ENCODE data around the gene MYRIP.

Gene MYRIP

DNA sequence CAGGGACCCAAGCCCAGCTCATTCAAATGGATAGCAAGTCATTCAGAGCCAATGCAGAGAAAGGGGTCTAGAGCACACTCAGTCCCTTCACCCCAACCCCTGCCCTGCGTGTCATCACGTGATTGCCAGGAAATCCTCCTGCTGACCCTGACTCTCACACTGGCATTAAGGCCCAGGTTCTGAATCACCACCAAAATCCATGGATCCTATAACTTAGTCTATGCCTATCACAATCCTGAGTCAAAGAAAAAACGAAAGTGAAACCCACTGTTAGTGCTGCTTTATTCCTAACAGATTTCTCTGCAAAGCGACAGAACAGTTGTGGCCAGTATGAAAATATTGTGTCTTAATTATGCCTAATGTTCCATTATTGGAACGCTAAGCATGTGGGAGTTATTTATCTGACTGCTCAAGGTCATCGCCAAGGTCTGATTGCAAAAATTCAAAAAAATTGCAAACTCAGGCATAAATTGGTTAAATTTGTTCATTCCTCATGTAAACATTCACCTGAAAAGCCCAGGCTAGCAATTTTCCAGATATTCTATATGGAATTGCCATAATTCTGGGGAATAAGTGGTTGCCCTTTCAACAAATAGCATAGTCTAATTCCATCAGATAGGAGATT is 391.4 kb downstream of the MYRIP start:
- DNase-seq: no peak

DNA sequence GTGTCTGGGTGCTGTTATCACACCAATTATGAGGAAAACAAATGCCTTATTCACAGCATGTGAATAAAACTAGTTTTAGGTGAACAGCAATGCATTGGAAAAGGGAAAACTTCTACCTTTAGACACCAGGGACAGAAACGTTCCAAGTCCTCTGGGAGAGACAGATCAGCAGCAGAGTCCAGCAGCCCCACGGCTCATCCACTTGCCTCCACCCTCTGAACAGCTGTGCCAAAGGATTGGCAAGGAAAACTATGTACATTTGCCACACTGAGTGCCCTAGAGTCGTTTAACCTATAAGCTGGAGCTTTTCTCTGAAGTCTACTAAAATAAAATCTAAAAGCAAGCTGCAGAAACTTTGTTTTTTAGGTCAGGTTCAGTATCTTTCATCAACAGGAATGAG is 392.4 kb downstream of the MYRIP start:
- DNase-seq: no peak

DNA sequence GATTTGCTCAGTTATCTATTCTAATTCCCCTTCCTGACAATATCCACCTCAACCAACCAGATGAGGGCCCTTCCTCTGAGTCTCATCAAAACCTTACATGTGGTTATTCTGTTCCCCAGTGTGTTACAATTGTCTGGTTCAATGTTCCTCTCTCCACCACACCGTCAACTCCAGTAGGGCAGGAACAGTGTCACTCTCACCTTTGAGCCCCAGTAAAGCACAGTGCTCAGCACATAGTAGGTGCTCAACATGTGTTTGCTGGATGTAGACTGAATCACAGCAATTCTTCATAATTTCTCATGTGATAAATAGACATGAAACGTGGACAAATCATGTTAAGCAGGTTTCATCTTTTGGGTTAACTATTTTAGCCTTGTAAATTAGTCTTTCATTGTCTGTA is 397.1 kb downstream of the MYRIP start:
- DNase-seq: no peak

DNA sequence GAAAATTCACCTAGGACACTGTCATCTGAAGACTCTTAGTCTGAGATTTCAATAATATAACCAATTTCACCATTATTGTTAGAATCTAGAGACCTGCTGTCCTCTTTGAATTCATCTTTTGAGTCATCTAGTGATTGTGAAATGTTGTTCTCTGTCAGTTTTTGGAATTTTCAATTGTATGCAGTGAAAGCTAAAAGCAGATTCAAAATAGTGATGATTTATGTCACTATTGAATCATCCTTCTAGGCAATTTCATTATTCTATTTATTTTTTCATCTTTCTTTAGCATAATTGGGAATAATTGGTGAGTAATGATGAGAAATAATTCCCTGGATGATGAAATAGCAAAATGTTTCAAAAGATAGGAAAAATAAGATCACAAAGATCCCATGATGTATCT is 398.4 kb downstream of the MYRIP start:
- no peak for DNase-seq

DNA sequence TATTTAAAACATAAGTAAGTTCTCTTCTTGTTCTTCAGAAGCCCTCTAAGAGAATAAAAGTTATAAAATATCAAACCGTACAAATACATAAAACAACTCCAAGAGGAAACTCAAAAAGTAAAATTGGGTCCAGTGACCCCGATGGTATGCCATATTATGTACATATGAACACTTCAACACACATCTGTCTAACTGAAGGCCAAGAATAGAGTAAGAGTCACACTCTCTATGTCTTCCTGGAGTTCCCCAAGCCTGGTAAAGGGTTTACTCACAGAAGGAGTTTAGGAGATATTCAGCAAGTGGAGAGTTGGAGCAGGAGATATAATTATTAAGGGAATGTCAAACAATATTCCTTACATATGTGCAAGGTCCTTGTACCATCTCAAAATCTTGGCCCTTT is 398.8 kb downstream of the MYRIP start:
- DNase-seq: no peak

DNA sequence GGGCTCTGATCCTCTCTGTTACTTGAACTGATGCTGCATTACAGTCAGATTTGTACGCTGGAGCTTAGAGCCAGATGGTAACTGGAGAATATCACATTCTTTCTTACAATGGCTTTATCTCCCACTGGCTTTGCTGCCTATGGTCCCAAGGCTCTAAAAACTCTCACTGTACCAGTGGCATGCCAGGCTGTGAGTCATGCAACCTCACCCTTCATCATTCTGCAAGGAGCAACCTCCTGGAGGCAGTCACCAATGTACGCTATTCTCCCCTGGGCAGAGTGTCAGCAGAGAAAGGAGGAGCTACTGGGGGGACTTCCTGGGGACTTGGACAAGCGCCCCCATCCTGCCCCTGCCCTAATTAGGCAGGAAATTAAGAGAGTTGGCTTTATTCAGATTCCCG is 402.2 kb downstream of the MYRIP start:
- DNase-seq: no peak

DNA sequence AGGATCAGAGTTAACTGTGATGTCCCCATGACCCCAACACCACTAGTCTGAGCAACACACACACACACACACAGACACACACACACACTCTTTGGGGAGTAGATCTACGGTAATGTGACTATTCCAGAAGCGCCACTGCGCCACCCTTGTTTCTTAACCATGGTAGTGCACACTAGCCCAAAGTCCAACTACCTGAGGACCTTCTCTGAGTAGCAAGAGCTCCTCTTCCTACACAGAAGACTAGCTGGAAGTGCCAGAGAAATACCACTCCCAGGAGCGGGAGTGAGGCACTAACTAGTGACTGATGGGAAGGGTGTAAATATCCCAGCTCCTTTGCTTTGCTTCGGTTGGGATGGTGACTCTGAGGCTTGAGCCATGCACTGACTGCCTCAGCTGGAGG is 404.1 kb downstream of the MYRIP start:
- no peak for DNase-seq

DNA sequence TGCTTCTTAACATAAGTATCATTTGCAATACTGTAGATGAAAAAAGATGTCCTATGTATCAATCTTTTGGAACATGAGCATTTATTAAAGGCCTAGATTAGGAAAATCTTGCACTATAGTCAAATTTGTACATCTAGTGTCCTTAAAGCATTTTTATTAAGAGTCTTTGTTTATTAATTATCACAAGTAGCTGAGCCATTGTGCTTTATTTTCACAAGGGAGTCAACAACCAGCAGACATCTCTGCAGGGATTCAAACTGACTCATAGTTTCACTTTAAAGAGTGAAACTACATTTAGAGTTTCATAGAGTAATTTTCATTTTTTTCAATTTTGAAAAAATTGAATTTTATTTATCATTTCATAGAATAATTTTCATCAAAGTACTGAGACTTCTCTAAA is 405.6 kb downstream of the MYRIP start:
- DNase-seq: no peak

DNA sequence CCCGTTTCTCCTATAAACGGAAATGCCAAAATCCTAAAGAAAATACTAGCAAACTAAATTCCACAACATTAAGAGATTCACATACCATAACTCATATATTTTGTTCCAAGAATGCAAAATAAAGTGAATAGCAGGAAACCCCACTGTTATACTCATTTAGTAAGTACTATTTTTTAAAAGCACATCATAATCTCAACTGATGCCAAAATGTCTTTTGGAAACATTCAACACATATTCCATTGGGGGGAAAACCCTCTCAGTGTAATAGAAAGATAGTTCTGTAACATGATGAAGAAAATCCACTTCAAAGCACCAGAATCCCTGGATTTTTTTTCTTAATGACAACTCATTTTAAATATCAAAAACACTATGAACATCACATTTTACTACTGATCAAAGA is 407.1 kb downstream of the MYRIP start:
- DNase-seq: no peak

DNA sequence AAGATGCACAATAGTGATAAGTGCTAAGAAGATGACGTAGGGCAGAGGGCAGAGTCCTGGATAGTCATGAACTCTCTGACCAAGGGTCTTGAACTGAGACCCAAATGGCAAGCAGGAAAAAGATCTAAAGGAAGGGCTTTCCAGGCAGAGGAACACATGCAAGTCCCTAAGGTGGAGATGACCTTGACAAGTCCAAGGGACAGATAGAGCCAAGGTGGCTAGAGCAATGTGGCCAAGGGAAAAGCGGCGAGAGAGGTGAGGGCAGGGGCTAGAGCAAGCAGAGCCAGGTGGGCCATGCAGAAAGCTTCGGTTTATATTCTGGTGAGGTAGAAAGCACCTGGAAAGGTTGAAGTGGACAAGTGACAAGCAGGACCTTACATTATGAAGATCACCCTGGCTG is 414.4 kb downstream of the MYRIP start:
- no peak for DNase-seq

DNA sequence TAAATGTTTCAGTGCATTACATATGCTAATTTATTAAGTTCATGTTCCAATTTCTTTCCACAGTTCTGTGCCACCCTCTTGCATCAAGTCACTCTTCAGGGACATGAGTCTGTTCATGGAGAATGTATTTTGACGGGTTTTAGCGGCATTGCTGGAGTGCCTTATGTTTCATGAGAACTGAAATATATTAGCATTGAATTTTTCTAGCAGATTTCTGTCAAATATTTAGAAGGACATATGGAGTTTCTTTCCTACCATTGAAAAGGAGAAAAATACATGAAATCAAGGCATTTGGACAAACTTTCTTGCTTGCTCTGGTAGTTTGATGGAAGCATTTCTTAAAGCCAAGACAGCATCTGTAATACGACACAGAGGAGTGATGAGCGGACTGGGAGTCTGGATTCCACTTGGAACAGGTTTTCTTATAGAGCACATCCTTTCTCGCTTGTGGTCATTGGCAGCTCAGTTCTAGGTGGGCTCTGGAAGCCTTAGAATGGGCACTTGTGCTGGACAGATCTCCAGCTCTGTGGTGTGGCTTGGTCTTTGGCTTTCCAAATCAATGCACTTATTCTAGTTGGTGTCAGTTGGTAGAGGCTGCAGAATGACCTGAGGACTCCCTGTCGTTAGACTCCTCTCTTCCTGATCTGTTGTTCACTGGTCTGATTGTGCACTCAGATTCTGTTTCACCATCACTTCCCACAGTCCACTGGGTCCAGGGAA is 415.5 kb downstream of the MYRIP start:
- DNase-seq: no peak

DNA sequence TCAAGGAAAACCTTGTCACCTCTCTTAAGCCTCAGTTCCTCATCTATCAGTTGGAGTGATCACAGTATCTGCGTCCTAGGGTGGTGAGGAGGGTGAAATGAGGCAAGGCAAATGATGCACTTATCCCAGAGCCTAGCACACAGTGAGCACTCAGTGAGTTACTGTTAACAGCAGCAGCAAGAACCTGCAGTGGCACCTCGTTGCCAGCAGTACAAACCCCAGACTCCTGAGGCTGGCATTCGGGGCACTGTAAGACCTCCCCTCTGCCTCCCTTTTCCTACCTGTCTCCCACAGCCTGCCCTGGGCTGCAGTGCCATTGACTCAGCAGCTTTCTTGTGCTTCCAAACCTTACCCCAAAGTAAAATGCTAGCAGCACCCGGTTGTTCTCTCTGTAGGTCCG is 417.2 kb downstream of the MYRIP start:
- no peak for DNase-seq

DNA sequence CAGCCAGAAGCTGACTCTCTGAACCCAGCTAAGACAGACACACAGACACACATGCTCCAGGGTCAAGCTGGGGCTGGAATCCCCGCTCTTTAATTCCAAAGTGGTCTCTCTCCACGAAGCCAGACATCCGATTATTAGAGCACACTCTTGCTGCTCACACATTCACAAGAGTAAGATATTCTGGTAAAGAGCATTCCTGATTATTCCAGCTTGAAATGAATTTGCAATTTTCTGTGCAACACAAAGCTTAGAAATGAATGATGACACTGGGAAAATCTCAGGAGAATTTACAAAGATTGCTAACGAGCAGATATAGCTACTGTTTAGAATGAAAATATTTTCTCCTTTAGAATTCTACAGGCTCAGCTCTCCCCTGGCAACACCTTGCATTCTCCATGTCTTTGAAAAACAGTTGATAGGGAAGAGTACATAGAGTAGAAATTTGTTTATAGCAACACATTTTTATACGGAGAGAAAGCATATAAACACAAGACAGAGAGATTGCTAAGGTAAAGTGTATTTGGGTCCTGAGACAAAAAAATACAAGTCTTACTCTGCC is 419.5 kb downstream of the MYRIP start:
- no peak for DNase-seq

DNA sequence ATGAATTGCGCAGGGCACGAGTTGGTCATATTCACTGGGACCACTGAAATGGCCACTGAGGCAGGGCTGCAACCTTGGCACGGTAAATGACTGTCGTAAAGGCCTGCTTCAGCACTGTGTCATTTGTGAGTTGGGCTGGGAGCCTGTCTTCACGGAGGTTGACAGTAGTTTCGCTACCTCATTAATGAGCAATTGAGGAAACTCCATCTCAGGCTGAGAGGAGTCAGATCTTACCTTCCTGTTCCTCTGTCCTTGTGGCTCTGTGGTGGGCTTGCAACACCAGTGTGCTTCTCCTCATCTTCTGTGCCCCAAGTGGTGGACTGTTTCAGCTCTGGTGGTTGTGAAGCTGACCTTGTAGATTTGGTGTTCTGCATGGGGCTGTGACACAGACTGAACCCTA is 420.0 kb downstream of the MYRIP start:
- no peak for DNase-seq

DNA sequence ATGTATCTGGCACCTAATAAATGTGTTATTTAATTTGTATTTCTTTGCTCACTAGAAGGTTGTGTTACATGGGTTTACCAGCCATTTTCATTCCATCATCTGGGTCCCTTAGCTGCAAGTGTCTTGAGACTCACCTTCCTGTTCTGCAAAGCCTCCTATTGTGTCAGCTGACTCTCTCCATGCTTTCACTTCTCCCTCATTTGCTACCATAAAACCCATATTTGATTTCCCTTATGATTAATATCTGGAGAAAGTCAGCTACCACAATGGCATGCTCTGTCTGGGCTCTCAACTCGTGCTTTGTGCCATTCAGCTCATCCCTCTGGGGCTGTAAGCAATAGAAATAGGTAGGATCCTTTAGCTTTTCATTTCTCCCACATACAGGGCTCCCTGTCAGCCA is 420.6 kb downstream of the MYRIP start:
- DNase-seq: no peak

DNA sequence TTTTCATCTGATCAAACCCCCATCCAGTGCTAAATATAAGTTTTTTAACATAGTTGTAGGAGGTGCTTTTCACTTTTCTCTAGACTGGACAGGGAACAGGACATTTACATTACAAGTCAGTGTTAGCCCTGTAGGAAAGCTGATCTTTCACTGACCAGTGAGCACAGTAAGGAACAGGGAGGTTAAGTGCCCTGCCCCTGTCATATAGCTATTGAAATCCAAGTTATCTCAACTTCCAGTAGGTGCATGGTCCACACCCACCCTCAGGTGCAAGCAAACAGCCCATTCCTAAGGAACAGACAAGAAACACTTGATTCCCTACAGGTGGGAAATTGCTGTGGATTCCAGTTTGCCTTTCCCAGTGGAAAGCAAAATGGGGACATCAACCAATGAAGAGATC is 421.0 kb downstream of the MYRIP start:
- DNase-seq: no peak

DNA sequence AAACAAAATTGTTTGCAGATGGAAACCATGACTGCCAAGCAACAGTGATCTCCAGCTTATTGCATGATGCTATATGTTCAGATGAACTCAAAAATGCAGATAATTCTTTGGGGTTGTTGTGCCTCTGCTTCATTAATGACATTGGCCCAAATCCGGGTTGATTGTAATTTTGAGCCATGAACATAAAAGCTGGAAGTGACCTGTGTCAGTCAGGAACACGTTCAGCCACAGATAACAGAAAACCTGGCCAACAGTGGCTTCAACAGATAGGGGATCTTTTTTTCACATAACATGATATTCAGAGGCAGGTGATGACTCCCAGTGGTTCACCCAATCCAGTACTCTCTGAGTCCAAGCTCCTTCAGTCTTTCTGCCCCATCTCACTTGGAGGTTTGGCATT is 423.2 kb downstream of the MYRIP start:
- DNase-seq: no peak

DNA sequence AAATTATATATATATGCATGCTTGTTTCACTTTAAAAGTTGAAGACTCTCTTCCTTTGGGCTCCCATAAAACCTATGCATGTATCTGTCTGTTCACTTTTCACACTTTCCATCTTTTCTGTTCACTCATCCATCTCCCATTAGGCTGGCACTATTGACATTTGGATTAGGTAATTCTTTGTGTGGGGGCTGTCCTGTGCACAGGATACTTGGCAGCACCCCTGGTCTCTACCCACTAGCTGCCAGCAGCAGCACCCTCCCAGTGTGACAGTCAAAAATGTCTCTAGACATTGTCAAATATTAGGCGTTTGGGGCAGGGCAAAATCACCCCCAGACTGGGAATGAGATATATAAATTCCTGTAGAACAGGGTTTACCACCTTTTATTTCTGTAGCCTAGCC is 427.8 kb downstream of the MYRIP start:
- DNase-seq: no peak

DNA sequence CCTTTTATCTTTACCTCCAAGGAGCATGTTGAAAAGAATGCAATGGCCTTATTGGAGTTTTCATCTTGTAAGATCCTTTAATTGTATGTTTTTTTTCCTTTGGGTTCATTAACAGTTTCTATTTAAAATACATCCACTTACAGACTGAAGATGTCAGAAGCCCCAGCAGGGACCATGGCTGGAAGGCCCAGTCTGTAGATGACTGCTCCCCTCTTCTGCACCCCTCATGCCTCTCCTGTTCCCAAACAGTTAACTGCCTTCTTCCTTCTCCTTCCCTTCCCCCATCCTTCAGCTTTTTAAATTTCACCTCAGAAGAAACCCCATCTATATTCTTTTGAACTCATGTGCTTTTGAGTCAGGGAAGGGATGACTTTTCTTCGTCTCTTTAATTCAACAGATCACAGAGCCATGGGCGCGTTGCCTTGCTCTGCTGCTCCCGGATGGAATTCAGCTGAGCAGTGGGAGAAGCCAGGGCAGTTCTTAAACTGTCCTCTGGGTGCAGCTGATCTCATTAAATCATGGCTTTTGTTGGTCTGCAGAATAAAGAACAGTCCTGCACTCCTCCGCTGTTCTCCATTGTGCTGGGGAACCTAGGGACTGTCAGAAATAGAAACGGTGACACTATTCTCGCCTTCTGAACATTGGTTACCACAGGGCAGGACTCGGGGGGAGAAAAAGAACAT is 428.6 kb downstream of the MYRIP start:
- no peak for DNase-seq

DNA sequence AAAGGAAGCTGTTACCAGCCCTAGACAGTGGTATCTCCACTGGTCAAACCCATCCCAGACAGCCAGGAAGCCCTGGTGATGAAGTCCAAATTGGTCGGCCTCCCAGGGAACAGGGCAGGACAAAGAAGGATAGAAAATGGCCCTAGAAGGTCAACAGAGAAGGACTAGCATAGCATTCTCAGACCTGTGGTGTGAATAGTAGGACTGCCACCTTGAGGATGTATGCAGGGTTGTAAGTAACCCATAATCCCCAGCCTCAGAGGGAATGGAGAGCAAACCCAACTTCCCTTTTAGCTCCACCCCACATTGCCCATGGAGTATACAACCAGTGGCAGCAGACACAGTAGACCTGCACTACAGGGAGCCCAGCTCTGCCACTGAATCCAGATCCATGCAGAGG is 431.5 kb downstream of the MYRIP start:
- DNase-seq: no peak

DNA sequence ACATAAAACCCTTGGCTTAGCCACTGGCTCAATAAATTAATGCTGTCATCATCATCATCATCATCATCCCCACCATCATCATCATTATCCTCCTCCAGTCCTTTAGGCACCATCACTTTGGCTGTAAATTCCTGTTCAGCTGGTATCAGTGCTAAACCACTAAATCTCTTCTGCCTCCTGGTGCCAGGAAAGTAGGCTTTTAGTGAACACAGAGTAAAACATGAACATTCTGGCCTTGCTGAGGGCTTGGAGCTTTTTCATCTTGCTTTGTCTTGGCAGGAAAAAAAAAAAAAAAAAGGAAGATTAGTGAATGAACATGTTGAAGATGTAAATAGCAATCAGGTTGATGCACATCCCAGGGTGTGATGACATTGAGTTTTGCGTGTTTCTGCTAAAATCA is 432.8 kb downstream of the MYRIP start:
- no peak for DNase-seq

DNA sequence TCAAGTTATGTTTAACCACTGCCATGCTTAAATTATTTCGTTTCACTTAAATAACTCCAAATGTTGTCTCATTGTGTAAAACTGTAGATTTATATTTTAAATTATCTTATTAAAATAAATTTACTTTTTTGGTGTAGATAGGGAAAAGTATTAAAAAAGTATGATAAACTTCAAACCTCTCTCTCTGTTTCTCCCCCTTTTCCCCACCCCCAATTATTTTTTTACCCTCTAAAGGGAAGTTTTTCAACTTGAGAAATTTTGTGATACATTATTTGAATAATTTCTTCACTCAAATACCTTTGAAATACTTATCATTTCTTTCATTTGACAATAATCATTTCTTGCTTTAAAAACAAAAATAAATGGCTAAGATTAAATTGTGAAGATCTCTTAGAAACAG is 433.2 kb downstream of the MYRIP start:
- no peak for DNase-seq

DNA sequence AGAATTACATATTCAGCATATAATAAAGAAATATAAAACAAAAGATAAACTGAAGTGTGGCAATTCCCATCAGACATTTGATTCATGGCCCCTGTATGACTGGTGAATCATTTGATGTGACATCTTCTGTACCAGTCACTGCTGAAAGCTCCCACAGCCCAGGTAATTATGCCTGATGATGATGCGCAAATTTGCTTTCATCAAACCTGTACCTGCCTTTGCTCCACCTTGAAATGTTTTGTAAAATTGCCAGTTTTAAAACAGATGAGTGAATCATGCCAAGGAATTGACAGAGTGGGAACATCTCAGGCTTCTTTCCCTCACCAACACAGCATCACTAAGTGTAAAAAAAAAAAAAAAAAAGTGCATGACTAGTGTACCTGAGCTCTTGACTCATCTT is 433.6 kb downstream of the MYRIP start:
- no peak for DNase-seq

DNA sequence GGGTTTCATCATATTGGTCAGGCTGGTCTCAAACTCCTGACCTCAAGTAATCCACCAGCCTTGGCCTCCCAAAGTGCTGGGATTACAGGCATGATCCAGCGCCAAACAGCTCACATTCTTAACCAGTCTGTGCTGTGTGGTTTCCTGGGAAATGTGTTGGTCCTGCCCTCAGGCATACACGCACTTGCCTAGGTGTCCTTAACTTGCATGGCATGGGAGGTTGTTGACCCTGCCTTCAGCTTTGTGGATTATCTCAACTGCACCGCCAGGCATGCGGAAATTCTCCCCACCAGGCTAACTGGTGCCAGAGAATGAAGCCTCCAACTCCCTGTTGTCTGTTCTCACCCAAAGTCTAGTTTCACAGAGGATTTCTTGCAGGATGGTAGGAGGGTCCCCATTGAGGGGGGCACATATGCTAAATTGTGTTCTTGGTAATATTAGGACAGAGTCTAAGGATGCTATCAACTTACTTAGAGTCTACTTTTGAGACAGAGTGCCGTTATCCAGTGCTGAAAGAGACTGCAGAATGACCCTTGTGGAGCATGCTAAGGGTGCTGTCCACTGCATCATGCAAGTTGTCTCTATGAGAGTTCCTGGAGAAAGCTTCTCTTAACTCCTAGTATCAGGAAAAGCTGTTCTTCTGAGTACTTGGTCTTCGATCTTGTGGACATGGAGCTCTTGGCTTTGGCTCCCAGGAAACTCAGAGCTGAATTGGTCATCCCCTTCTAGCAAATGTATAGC is 438.5 kb downstream of the MYRIP start:
- DNase-seq: no peak
